ENCODE measurements around the gene EFL1.
"Not testable (repeated sequence)": the region's sequence is repeated elsewhere in the genome, so short reads cannot be mapped to it uniquely, and the experiment has no call there.

The EFL1 gene

GRCh38 chr15:82298032-82298431, 35.5 kb upstream of the EFL1 start:
- H3K27ac Mint-ChIP-seq, result no peak overlapping the region
- no peak for DNase-seq
- no peaks in the 10 kb centered on the region for H3K36me3 Mint-ChIP-seq

GRCh38 chr15:82297546-82297945, 35.0 kb upstream of the EFL1 start:
- ATAC-seq (replicated peaks), result no peak
- Mint-ChIP-seq H3K4me1 (peaks cover 2 to 4% of the 10 kb centered on the region in 2 donors), H3K9me3 (no peaks in the 10 kb centered on the region), H3K36me3 (no peaks in the 10 kb centered on the region), H3K27ac (no peak overlapping the region), H3K27me3 (peaks cover 0 to 16% of the 10 kb centered on the region in 2 donors), H3K4me3 (no peak overlapping the region)
- no peak for DNase-seq

More at GRCh38 chr15:82298032-82298431, 35.5 kb upstream of the EFL1 start:
- H3K27me3 Mint-ChIP-seq, result peaks cover 0 to 16% of the 10 kb centered on the region in 2 donors
- peak overlapping the region; percentile 44 to 65 for H3K4me3 Mint-ChIP-seq
- H3K9me3 Mint-ChIP-seq, result no peaks in the 10 kb centered on the region
- ATAC-seq (replicated peaks), result no peak
- peaks cover 2 to 4% of the 10 kb centered on the region in 2 donors for H3K4me1 Mint-ChIP-seq

GRCh38 chr15:82294061-82294690, 31.6 kb upstream of the EFL1 start:
- H3K9me3 Mint-ChIP-seq, result peaks cover 7 to 9% of the 10 kb centered on the region in 2 donors
- peaks cover 2 to 4% of the 10 kb centered on the region in 2 donors for H3K4me1 Mint-ChIP-seq
- peaks cover 1 to 3% of the 10 kb centered on the region in 2 donors for H3K36me3 Mint-ChIP-seq
- ATAC-seq (replicated peaks) (no peak), DNase-seq (no peak)
- peaks cover 0 to 11% of the 10 kb centered on the region in 2 donors for H3K27me3 Mint-ChIP-seq
- no peak overlapping the region for H3K4me3 Mint-ChIP-seq
- no peak overlapping the region for H3K27ac Mint-ChIP-seq

GRCh38 chr15:82292271-82292670, 29.7 kb upstream of the EFL1 start:
- H3K4me1 Mint-ChIP-seq, result peaks cover 5 to 6% of the 10 kb centered on the region in 2 donors
- H3K27ac Mint-ChIP-seq, result no peak overlapping the region
- H3K27me3 Mint-ChIP-seq, result no peaks in the 10 kb centered on the region
- DNase-seq (no peak), ATAC-seq (replicated peaks) (no peak)
- H3K36me3 Mint-ChIP-seq, result peaks cover 6 to 9% of the 10 kb centered on the region in 2 donors
- peaks cover 14 to 17% of the 10 kb centered on the region in 2 donors for H3K9me3 Mint-ChIP-seq
- H3K4me3 Mint-ChIP-seq, result no peak overlapping the region

DNA sequence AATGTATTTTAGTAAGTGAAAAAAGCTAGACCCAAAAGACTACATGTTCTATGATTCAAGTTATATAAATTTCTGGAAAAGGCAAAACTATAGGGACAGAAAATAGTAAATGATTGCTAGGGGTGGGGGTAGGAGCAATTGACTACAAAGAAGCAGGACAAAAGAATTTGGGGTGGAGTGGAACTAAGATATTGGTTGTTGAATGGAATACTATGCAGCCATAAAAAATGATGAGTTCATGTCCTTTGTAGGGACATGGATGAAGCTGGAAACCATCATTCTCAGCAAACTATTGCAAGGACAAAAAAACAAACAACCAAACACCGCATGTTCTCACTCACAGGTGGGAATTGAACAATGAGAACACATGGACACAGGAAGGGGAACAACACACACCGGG, 25.7 kb upstream of the EFL1 start:
- DNase-seq; H3K4me3 Mint-ChIP-seq; ATAC-seq (replicated peaks); H3K27me3 Mint-ChIP-seq; H3K36me3 Mint-ChIP-seq; H3K27ac Mint-ChIP-seq: not testable (repeated sequence)
- H3K4me1 Mint-ChIP-seq, result peaks cover 15 to 20% of the 10 kb centered on the region in 2 donors
- peaks cover 14 to 17% of the 10 kb centered on the region in 2 donors for H3K9me3 Mint-ChIP-seq

GRCh38 chr15:82286475-82286874, 23.9 kb upstream of the EFL1 start:
- H3K36me3 Mint-ChIP-seq, H3K27me3 Mint-ChIP-seq, DNase-seq: not testable (repeated sequence)
- Mint-ChIP-seq H3K27ac (peak overlapping the region; percentile 77), H3K4me3 (peak overlapping the region; percentile 3 to 66), H3K4me1 (peaks cover 15 to 19% of the 10 kb centered on the region in 2 donors), H3K9me3 (peaks cover 14 to 17% of the 10 kb centered on the region in 2 donors)
- ATAC-seq (replicated peaks), result peak; percentile 91 to 95

- not testable (repeated sequence) for H3K4me3 Mint-ChIP-seq; ATAC-seq (replicated peaks); DNase-seq; H3K36me3 Mint-ChIP-seq; H3K27ac Mint-ChIP-seq; H3K27me3 Mint-ChIP-seq
- Mint-ChIP-seq H3K9me3 (peaks cover 8 to 10% of the 10 kb centered on the region in 2 donors), H3K4me1 (peaks cover 15 to 19% of the 10 kb centered on the region in 2 donors)
These were observed 21.8 kb upstream of the EFL1 start for GRCh38 chr15:82284381-82284780.

GRCh38 chr15:82282386-82282785, 19.9 kb upstream of the EFL1 start:
- H3K4me1 Mint-ChIP-seq, result peaks cover 11 to 15% of the 10 kb centered on the region in 2 donors
- ATAC-seq (replicated peaks); H3K4me3 Mint-ChIP-seq; H3K9me3 Mint-ChIP-seq; H3K27ac Mint-ChIP-seq; H3K27me3 Mint-ChIP-seq; DNase-seq; H3K36me3 Mint-ChIP-seq: not testable (repeated sequence)

- not testable (repeated sequence) for H3K4me3 Mint-ChIP-seq; H3K4me1 Mint-ChIP-seq; ATAC-seq (replicated peaks); DNase-seq; H3K27me3 Mint-ChIP-seq; H3K27ac Mint-ChIP-seq; H3K9me3 Mint-ChIP-seq; H3K36me3 Mint-ChIP-seq
These were observed 18.7 kb upstream of the EFL1 start for GRCh38 chr15:82281276-82281675.

DNA sequence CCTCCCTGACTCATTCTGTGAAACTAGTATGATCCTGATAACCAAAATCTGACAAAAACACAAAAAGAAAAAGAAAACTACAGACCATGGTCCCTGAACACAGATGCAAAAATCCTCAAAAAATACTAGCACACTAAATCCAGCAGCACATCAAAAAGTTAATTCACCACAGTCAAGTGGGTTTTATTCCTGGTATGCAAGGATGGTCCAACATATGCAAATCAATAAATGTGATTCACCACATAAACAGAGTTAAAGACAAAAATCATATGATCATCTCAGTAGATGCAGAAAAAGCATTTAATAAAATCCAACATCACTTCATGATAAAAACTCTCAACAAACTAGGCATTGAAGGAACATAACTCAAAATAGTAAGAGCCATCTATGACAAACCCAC, 12.9 kb upstream of the EFL1 start:
- ATAC-seq (replicated peaks) (no peak), DNase-seq (no peak)
- Mint-ChIP-seq H3K36me3 (peaks cover 11 to 15% of the 10 kb centered on the region in 2 donors), H3K4me3 (no peak overlapping the region), H3K4me1 (no peaks in the 10 kb centered on the region), H3K27ac (no peak overlapping the region), H3K9me3 (peaks cover 0 to 7% of the 10 kb centered on the region in 2 donors), H3K27me3 (peaks cover 0 to 11% of the 10 kb centered on the region in 2 donors)

GRCh38 chr15:82272154-82272553, 9.6 kb upstream of the EFL1 start:
- Mint-ChIP-seq H3K4me1 (peaks cover 4 to 6% of the 10 kb centered on the region in 2 donors), H3K36me3 (peaks cover 11 to 15% of the 10 kb centered on the region in 2 donors), H3K27ac (no peak overlapping the region), H3K9me3 (peaks cover 0 to 7% of the 10 kb centered on the region in 2 donors), H3K27me3 (peaks cover 0 to 11% of the 10 kb centered on the region in 2 donors), H3K4me3 (no peak overlapping the region)
- ATAC-seq (replicated peaks), result no peak
- DNase-seq, result no peak

GRCh38 chr15:82268454-82268853, 5.9 kb upstream of the EFL1 start:
- H3K4me1 Mint-ChIP-seq, result peaks cover 14 to 19% of the 10 kb centered on the region in 2 donors
- not testable (repeated sequence) for H3K27me3 Mint-ChIP-seq; H3K36me3 Mint-ChIP-seq; DNase-seq; ATAC-seq (replicated peaks); H3K9me3 Mint-ChIP-seq; H3K27ac Mint-ChIP-seq; H3K4me3 Mint-ChIP-seq

GRCh38 chr15:82267137-82267536, 4.6 kb upstream of the EFL1 start:
- not testable (repeated sequence) for H3K36me3 Mint-ChIP-seq; H3K27ac Mint-ChIP-seq; DNase-seq; H3K9me3 Mint-ChIP-seq; H3K27me3 Mint-ChIP-seq; ATAC-seq (replicated peaks); H3K4me3 Mint-ChIP-seq
- peaks cover 19 to 30% of the 10 kb centered on the region in 2 donors for H3K4me1 Mint-ChIP-seq

DNA sequence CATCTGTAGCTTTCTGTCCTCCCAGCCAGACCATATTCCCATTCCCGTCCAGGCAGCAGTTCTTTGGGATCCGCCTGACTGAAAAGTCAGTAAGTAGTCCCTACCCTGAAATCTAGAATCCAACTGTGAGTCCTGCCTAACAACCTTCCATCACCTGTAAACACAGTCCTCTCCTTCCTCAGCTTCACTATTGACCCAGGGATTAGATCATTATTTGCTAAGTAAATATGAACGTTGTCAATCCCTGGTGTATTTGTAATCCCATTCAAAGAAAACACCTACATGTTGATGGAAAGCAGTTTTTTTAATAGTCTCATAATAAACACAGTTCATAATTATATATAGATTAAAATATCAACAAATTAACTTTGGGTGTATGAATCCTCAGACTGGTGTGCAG, 816 bp upstream of the EFL1 start:
- Mint-ChIP-seq H3K27me3 (no peaks in the 10 kb centered on the region), H3K36me3 (peaks cover 5 to 12% of the 10 kb centered on the region in 2 donors), H3K4me1 (peaks cover 28 to 50% of the 10 kb centered on the region in 2 donors), H3K27ac (peak overlapping the region; percentile 90), H3K4me3 (peak overlapping the region; percentile 95 to 96), H3K9me3 (no peaks in the 10 kb centered on the region)
- no peak for DNase-seq
- no peak for ATAC-seq (replicated peaks)

All from stimulated activated naive B cell treated with anti-CD40 and anti-IgM and Interleukin-4, amounts not matched to agents 10 μg/mL and 1 μg/mL and 100 μg/mL, for 72 hours (primary cell).